Fibroblast of skin of scalp (primary cell): ENCODE results near the gene ZNF503.

ENCODE experiments used
- DNase-seq: peaks from one replicate; pipeline ENCODE4 v3.0.0-alpha.2; 2013

ZNF503 gene

GRCh38 chr10:75406462-75407223 lies 5.1 kb upstream of the ZNF503 start:
- DNase-seq, result no peak

GRCh38 chr10:75405598-75406461 lies 4.3 kb upstream of the ZNF503 start:
- DNase-seq, result peak; percentile 22

- DNase-seq, result no peak
These were observed 3.4 kb upstream of the ZNF503 start for GRCh38 chr10:75404815-75405597.

GRCh38 chr10:75403939-75404814 lies 2.6 kb upstream of the ZNF503 start:
- DNase-seq, result no peak

- peak; percentile 31 for DNase-seq
These were observed 1.8 kb upstream of the ZNF503 start for GRCh38 chr10:75403144-75403938.

GRCh38 chr10:75402486-75403143 lies 1.1 kb upstream of the ZNF503 start:
- DNase-seq, result no peak

- peak; percentile 80 for DNase-seq
These were observed 594 bp downstream of the ZNF503 start for GRCh38 chr10:75400771-75401568.

GRCh38 chr10:75400163-75400770 lies 1.3 kb downstream of the ZNF503 start:
- DNase-seq, result no peak

GRCh38 chr10:75399461-75400162 lies 2.0 kb downstream of the ZNF503 start:
- DNase-seq, result peak; percentile 86

GRCh38 chr10:75398692-75399460 lies 2.7 kb downstream of the ZNF503 start:
- peak; percentile 42 for DNase-seq

GRCh38 chr10:75398200-75398691 lies 3.3 kb downstream of the ZNF503 start:
- DNase-seq, result peak; percentile 23

- peak; percentile 47 for DNase-seq
These were observed 3.9 kb downstream of the ZNF503 start for GRCh38 chr10:75397496-75398199.

GRCh38 chr10:75396631-75397495 lies 4.7 kb downstream of the ZNF503 start:
- DNase-seq, result peak; percentile 45

GRCh38 chr10:75395932-75396630 lies 5.5 kb downstream of the ZNF503 start:
- peak; percentile 36 for DNase-seq
